Testis (tissue), 3 donors: Measurements from ENCODE around the gene PHF2. TPM values are rescaled to one million over a fixed set of nuclear protein-coding genes. Genes with fewer than 3 reads are reported as not detected.
"Not testable (repeated sequence)": the region's sequence is repeated elsewhere in the genome, so short reads cannot be mapped to it uniquely, and the experiment has no call there.

Source experiments
- DNase-seq: peaks from one replicate; pipeline ENCODE4 v3.0.0-alpha.2; 2019
- H3K27ac ChIP-seq, 2 donors: fragments of 200-600 bp; sonication (generic); one replicate each; pipeline ENCODE4 v1.5.1; 2019
- H3K27me3 ChIP-seq: fragments of 200-600 bp; sonication (generic); one replicate; pipeline ENCODE4 v1.5.1; 2019
- H3K36me3 ChIP-seq: fragments of 200-600 bp; sonication (generic); one replicate; pipeline ENCODE4 v1.5.1; 2017; ENCODE audit warnings: low read depth; ENCODE audit errors: missing control alignments
- H3K4me1 ChIP-seq: fragments of 200-600 bp; sonication (generic); one replicate; pipeline ENCODE4 v1.5.1; 2019
- H3K4me3 ChIP-seq, 2 donors: fragments of 200-600 bp; sonication (generic); one replicate each; pipeline ENCODE4 v1.5.1; 2017 to 2019
- H3K9me3 ChIP-seq: fragments of 200-600 bp; sonication (generic); one replicate; pipeline ENCODE4 v1.5.1; 2017
- POLR2A ChIP-seq: fragments of 450-650 bp; IDR thresholded peaks from one replicate; pipeline ENCODE4 v1.6.1; 2017; ENCODE audit warnings: antibody characterized with exemption, mild to moderate bottlenecking, moderate library complexity
- WGBS, 2 donors: methylation state at CpG; one replicate each; pipeline ENCODE4 v1.1.5; 2018; 5-methylcytosine and 5-hydroxymethylcytosine counted together
- intact Hi-C: fragments of 100-400 bp; cut with DNase I; formaldehyde crosslinking; loops from one replicate; pipeline ENCODE4 v1.15.1; 2023; ENCODE audit warnings: low total_unique reads
- polyA plus RNA-seq: library from polyadenylated mRNA; stranded (reverse); fragments of 350-450 nt; fragmentation: Illumina TruSeq; extraction: RNeasy Lipid Tissue Mini Kit (QIAGEN cat#74804); gene quantifications from one replicate; pipeline ENCODE4 v1.2.3, GENCODE V29; 2014; ENCODE audit warnings: low read depth, low replicate concordance; ENCODE audit not compliant: insufficient read depth
- total RNA-seq, 2 donors: library from RNA; depleted of rRNA; stranded (reverse); fragments of >200 nt; gene quantifications; one replicate each; pipeline ENCODE4 v1.2.3, GENCODE V29; 2016
- TF ChIP-seq, protein P1 (sequence below), 3 experiments: fragments of 450-650 bp in 2 of 3; fragments of 200-600 bp in 1 of 3; sonication (generic) in 1 of 3; IDR thresholded peaks; one replicate each; pipeline ENCODE4 v1.5.1; 2016 to 2019; ENCODE audit warnings: antibody characterized with exemption in 3 of 3, mild to moderate bottlenecking in 2 of 3, moderate library complexity in 1 of 3

Gene PHF2
- total and polyA plus RNA-seq, 3 donors from 2014 or later, result 19.6 to 22.1 (median 20.6) TPM

DNA sequence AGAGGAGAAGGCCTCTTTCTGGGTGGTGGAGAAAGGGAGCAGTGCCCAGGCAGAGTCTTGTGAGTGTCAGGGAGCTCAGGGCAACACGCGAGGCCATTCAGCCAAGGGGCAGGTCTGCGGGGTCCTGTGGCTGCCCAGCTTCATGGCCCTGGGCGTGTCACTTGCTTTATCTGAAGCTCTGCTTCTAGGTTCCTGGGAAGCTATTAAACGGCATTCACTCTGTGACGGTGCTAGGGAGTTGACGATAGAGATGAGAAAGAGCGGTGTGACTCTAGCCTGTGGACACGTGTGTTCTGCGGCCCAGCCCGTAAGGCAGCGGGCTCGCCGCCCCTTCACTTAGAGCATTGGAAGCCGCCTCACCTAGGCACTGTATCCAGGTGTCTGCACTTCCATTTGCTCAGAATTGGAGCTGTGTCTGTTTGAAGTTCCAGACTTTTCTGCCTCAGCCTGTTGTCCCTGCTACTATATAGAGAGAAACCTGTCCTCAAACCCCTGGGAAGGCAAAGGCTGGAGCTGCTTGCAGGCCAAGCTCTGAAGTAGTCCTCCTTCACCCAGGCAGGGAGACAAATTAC lies 88.3 kb downstream of the PHF2 start:
- TF ChIP-seq, protein P1, sequence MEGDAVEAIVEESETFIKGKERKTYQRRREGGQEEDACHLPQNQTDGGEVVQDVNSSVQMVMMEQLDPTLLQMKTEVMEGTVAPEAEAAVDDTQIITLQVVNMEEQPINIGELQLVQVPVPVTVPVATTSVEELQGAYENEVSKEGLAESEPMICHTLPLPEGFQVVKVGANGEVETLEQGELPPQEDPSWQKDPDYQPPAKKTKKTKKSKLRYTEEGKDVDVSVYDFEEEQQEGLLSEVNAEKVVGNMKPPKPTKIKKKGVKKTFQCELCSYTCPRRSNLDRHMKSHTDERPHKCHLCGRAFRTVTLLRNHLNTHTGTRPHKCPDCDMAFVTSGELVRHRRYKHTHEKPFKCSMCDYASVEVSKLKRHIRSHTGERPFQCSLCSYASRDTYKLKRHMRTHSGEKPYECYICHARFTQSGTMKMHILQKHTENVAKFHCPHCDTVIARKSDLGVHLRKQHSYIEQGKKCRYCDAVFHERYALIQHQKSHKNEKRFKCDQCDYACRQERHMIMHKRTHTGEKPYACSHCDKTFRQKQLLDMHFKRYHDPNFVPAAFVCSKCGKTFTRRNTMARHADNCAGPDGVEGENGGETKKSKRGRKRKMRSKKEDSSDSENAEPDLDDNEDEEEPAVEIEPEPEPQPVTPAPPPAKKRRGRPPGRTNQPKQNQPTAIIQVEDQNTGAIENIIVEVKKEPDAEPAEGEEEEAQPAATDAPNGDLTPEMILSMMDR (IDR thresholded peaks at IDR 0.05), result no peak
- no peak for TF ChIP-seq POLR2A
- Histone ChIP-seq H3K9me3 (no peaks in the 10 kb centered on the region), H3K27ac (no peak overlapping the region), H3K27me3 (no peaks in the 10 kb centered on the region), H3K36me3 (no peaks in the 10 kb centered on the region), H3K4me3 (no peak overlapping the region), H3K4me1 (no peaks in the 10 kb centered on the region)
- no peak for DNase-seq
- WGBS, 2 donors, result 93 to 95% methylated on average over 15 of the region's 15 CpGs
- intact Hi-C loops, result no loop called here

DNA sequence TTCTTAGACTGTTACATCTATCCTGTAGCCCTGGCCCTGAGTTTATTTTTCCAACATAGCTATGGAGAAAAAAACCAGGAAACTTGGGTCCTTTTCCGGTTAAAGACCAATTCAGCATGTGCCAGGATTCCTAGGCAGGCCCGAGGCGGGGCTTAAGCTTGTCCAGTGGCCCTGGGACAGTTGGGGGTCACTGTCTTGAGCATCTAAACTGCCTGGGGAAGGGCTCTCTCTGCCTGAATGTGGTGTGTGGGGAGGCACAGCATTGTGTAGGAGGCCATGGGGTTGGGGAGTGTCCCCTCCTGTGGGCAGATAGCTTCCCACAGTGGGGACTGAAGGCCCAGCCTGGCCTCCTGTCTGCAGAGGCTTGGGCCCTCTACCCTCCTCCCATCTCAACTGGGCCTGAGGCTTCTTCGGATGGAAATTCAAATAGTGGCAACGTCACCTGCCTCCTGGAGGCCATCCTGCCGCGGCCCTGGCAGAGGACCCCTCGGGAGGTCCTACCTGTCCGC lies 88.8 kb downstream of the PHF2 start:
- Histone ChIP-seq H3K27ac (no peak overlapping the region), H3K9me3 (no peaks in the 10 kb centered on the region), H3K4me1 (no peaks in the 10 kb centered on the region), H3K36me3 (no peaks in the 10 kb centered on the region), H3K4me3 (no peak overlapping the region), H3K27me3 (no peaks in the 10 kb centered on the region)
- no peak for TF ChIP-seq POLR2A
- TF ChIP-seq, protein P1 (IDR thresholded peaks at IDR 0.05), result no peak
- WGBS, 2 donors, result 65 to 93% methylated on average over 3 to 9 of the region's 9 CpGs
- intact Hi-C loops, result no loop called here
- no peak for DNase-seq

DNA sequence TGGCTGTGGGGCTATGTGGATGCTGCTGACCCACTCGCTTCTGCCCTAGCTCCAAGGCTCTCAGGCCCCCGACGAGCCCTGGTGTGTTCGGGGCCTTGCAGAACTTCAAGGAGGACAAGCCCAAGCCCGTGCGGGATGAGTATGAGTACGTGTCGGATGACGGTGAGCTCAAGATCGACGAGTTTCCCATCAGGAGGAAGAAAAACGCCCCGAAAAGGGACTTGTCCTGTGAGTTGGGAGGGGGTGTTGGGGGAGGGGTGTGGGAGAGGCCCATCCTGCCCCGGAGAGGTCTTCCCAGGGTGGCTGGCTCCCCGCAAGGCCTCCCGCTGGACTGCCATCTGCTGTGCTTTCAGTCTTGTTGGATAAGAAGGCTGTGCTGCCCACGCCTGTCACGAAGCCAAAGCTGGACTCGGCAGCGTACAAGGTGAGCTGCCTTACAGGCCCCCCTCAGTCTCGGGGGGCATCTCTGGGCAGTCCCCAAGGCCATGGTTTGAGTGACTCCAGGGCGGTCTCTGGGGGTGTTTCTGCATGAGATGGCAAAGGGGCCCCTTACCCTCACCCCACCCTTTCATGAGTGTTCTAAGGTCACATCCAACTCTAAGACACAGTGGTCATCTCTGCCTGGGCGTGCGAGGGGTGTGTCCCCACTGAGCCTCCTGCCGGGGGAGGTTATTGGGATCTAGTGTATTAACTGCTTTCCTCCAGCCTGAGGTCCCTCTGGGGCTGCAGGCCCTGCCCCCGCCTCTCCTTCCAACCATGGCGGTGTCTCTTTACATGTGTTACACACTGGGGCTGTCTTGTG lies 89.5 kb downstream of the PHF2 start:
- DNase-seq, result no peak
- Histone ChIP-seq H3K4me3 (no peak overlapping the region), H3K36me3 (no peaks in the 10 kb centered on the region), H3K9me3 (no peaks in the 10 kb centered on the region), H3K27me3 (no peaks in the 10 kb centered on the region), H3K27ac (no peak overlapping the region), H3K4me1 (no peaks in the 10 kb centered on the region)
- 85 to 96% methylated on average over 16 to 27 of the region's 27 CpGs for WGBS, 2 donors
- TF ChIP-seq, protein P1 (IDR thresholded peaks at IDR 0.05), result no peak
- TF ChIP-seq POLR2A, result no peak
- intact Hi-C loops, result no loop called here

DNA sequence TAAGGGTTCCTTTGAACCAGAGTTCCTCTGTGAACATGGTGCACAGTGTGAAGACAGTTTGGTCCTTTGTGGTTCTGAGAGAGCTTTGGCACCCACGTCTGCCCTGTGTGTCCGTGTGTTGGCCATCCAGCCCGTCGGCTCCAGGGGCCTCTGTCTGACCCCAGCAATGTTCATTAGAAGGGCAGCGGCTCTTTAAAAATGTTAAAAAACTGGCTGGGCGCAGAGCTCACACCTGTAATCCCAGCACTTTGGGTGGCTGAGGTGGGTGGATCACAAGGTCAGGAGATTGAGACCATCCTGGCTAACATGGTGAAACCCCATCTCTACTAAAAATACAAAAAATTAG lies 90.0 kb downstream of the PHF2 start:
- H3K27ac ChIP-seq, H3K9me3 ChIP-seq, H3K4me1 ChIP-seq, DNase-seq, intact Hi-C loops, H3K4me3 ChIP-seq, H3K36me3 ChIP-seq, H3K27me3 ChIP-seq: not testable (repeated sequence)
- WGBS, 2 donors, result 87 to 93% methylated on average over 6 of the region's 6 CpGs

DNA sequence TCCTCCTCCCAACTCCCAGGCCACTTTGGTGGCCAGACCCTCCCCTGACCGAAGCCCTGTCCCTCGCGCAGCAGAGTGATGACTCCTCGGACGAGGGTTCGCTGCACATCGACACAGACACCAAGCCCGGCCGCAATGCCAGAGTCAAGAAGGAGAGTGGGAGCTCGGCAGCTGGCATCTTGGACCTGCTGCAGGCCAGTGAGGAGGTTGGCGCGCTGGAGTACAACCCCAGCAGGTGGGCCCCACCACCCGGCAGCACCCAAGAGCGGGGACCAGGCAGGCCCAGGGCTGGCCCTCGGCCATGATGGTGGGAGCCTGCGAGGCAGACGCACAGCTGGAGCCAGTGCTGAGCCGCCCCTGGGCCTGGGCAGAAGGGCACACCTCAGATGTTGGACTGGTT lies 90.6 kb downstream of the PHF2 start:
- no peaks in the 10 kb centered on the region for H3K4me1 ChIP-seq
- no peaks in the 10 kb centered on the region for H3K36me3 ChIP-seq

More for the DNA sequence above, 90.6 kb downstream of the PHF2 start:
- no peak overlapping the region for H3K4me3 ChIP-seq
- WGBS, 2 donors, result 94 to 96% methylated on average over 13 to 18 of the region's 18 CpGs
- no peak for DNase-seq
- H3K27me3 ChIP-seq, result no peaks in the 10 kb centered on the region
- H3K9me3 ChIP-seq, result no peaks in the 10 kb centered on the region
- intact Hi-C loops, result no loop called here
- no peak for TF ChIP-seq POLR2A
- TF ChIP-seq, protein P1 (IDR thresholded peaks at IDR 0.05), result no peak
- no peak overlapping the region for H3K27ac ChIP-seq
